ENCODE data around the gene ADCY5.

DNA sequence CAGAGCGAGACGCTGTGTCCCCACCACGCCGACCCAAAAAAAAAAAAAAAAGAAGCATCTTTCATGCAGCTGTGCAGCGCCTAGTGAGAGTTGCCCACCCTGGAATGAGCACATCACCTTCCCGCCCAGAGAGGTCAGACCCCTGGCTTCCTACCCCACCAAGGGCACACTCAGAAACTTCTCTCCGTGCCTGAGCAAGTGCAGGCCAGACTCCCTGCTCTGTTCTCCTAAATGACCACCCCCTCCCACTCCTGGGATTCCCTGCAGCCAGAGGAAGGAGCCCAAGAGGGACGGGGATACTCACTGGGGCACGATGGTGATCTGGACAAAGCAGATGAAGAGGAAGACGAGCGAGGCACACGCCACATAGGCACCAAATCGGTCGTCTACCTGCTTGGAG lies 131.2 kb downstream of the ADCY5 start:
- TF ChIP-seq, protein P1, sequence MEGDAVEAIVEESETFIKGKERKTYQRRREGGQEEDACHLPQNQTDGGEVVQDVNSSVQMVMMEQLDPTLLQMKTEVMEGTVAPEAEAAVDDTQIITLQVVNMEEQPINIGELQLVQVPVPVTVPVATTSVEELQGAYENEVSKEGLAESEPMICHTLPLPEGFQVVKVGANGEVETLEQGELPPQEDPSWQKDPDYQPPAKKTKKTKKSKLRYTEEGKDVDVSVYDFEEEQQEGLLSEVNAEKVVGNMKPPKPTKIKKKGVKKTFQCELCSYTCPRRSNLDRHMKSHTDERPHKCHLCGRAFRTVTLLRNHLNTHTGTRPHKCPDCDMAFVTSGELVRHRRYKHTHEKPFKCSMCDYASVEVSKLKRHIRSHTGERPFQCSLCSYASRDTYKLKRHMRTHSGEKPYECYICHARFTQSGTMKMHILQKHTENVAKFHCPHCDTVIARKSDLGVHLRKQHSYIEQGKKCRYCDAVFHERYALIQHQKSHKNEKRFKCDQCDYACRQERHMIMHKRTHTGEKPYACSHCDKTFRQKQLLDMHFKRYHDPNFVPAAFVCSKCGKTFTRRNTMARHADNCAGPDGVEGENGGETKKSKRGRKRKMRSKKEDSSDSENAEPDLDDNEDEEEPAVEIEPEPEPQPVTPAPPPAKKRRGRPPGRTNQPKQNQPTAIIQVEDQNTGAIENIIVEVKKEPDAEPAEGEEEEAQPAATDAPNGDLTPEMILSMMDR (IDR thresholded peaks at IDR 0.05; ENCODE audit: poor library complexity), result no peak
- TF ChIP-seq EZH2 (IDR thresholded peaks at IDR 0.05; ENCODE audit: borderline replicate concordance), result no peak
